HG03571 (cell line): ENCODE results near the gene EFEMP1.
"Not testable (repeated sequence)": the region's sequence is repeated elsewhere in the genome, so short reads cannot be mapped to it uniquely, and the experiment has no call there.

Source experiments
- ATAC-seq: cut with Tn5 transposase; IDR thresholded peaks from one replicate; pipeline ENCODE4 v1.9.1; 2021; ENCODE audit not compliant: unreplicated experiment

Gene EFEMP1

GRCh38 chr2:55869637-55870325 is 53.8 kb downstream of the EFEMP1 start:
- no peak for ATAC-seq

- no peak for ATAC-seq
These were observed 58.3 kb downstream of the EFEMP1 start for GRCh38 chr2:55865096-55865835.

- no peak for ATAC-seq
These were observed 59.1 kb downstream of the EFEMP1 start for GRCh38 chr2:55864351-55865084.

- no peak for ATAC-seq
These were observed 60.8 kb downstream of the EFEMP1 start for GRCh38 chr2:55862673-55863390.

- no peak for ATAC-seq
These were observed 61.3 kb downstream of the EFEMP1 start for GRCh38 chr2:55862246-55862645.

GRCh38 chr2:55861733-55862132 is 61.8 kb downstream of the EFEMP1 start:
- no peak for ATAC-seq

- ATAC-seq, result no peak
These were observed 62.8 kb downstream of the EFEMP1 start for GRCh38 chr2:55860832-55861231.

- ATAC-seq, result no peak
These were observed 63.7 kb downstream of the EFEMP1 start for GRCh38 chr2:55859875-55860274.

GRCh38 chr2:55857766-55858165 is 65.8 kb downstream of the EFEMP1 start:
- no peak for ATAC-seq

- ATAC-seq, result no peak
These were observed 66.6 kb downstream of the EFEMP1 start for GRCh38 chr2:55856936-55857335.

- no peak for ATAC-seq
These were observed 75.5 kb downstream of the EFEMP1 start for GRCh38 chr2:55848096-55848495.

- no peak for ATAC-seq
These were observed 77.2 kb downstream of the EFEMP1 start for GRCh38 chr2:55846426-55846825.

- ATAC-seq, result no peak
These were observed 78.6 kb downstream of the EFEMP1 start for GRCh38 chr2:55844986-55845385.

GRCh38 chr2:55843994-55844345 is 79.6 kb downstream of the EFEMP1 start:
- ATAC-seq, result no peak

- no peak for ATAC-seq
These were observed 80.2 kb downstream of the EFEMP1 start for GRCh38 chr2:55843096-55843993.

- ATAC-seq, result no peak
These were observed 81.5 kb downstream of the EFEMP1 start for GRCh38 chr2:55842046-55842445.

GRCh38 chr2:55840460-55840859 is 83.1 kb downstream of the EFEMP1 start:
- no peak for ATAC-seq

GRCh38 chr2:55839182-55839819 is 84.3 kb downstream of the EFEMP1 start:
- no peak for ATAC-seq

- no peak for ATAC-seq
These were observed 84.9 kb downstream of the EFEMP1 start for GRCh38 chr2:55838653-55839052.

GRCh38 chr2:55838117-55838516 is 85.5 kb downstream of the EFEMP1 start:
- not testable (repeated sequence) for ATAC-seq
